GM19467 (cell line): ENCODE results near the gene CPA4.

Experiments used
- ATAC-seq: cut with Tn5 transposase; IDR thresholded peaks from one replicate; pipeline ENCODE4 v1.9.1; 2021; ENCODE audit warnings: mild to moderate bottlenecking, moderate library complexity; ENCODE audit not compliant: unreplicated experiment

CPA4 gene

GRCh38 chr7:130342701-130343380 is 49.9 kb downstream of the CPA4 start:
- ATAC-seq = no peak

- no peak for ATAC-seq
Observed at GRCh38 chr7:130344271-130344866, 51.4 kb downstream of the CPA4 start, which contains the start of gene CPA5. Gene CPA5, plus strand, starts transcription at chr7:130344816. Its CDS starts 1,670 bp downstream, at chr7:130346486.

GRCh38 chr7:130345136-130345535 is 52.2 kb downstream of the CPA4 start:
- ATAC-seq = no peak

GRCh38 chr7:130345725-130346124 is 52.8 kb downstream of the CPA4 start:
- no peak for ATAC-seq

- no peak for ATAC-seq
Observed at GRCh38 chr7:130346177-130346905, 53.4 kb downstream of the CPA4 start.

- ATAC-seq = no peak
Observed at GRCh38 chr7:130346941-130347340, 54.0 kb downstream of the CPA4 start.

- no peak for ATAC-seq
Observed at GRCh38 chr7:130349911-130350782, 57.2 kb downstream of the CPA4 start.

- no peak for ATAC-seq
Observed at GRCh38 chr7:130350945-130351790, 58.2 kb downstream of the CPA4 start.

- no peak for ATAC-seq
Observed at GRCh38 chr7:130351791-130352090, 58.8 kb downstream of the CPA4 start.

GRCh38 chr7:130352194-130353074 is 59.5 kb downstream of the CPA4 start:
- no peak for ATAC-seq

GRCh38 chr7:130353196-130353595 is 60.2 kb downstream of the CPA4 start:
- ATAC-seq = no peak

GRCh38 chr7:130356121-130356875 is 63.3 kb downstream of the CPA4 start:
- no peak for ATAC-seq

- ATAC-seq = no peak
Observed at GRCh38 chr7:130356876-130357611, 64.1 kb downstream of the CPA4 start.

GRCh38 chr7:130358471-130358870 is 65.5 kb downstream of the CPA4 start:
- ATAC-seq = no peak

GRCh38 chr7:130359276-130359857 is 66.4 kb downstream of the CPA4 start:
- ATAC-seq = no peak

GRCh38 chr7:130360518-130360917 is 67.6 kb downstream of the CPA4 start:
- ATAC-seq = no peak

GRCh38 chr7:130361681-130362080 is 68.7 kb downstream of the CPA4 start:
- ATAC-seq = no peak
